ENCODE data around the gene TOMM7.

GRCh38 chr7:22786290-22786932 lies 36.2 kb downstream of the TOMM7 start:
- TF ChIP-seq GATA3 (IDR thresholded peaks at IDR 0.05; ENCODE audit: low read depth, low read length) (no peak), GATA2 (IDR thresholded peaks at IDR 0.05; ENCODE audit: low read depth, low read length) (no peak)

Measured in SH-SY5Y (cell line).